ENCODE results near the gene RDX. TPM values are rescaled to one million over a fixed set of nuclear protein-coding genes. Genes with fewer than 3 reads are reported as not detected.

Gene RDX
- total and polyA plus RNA-seq, 2 of the 13 experiments (the other 11 are each of a cell fraction or from before 2014, with no cell fraction given): 20.7 to 63.1 TPM

GRCh38 chr11:110186867-110187266 lies 109.5 kb downstream of the RDX start:
- H3K79me2 ChIP-seq (ENCODE audit: insufficient read depth, low read length): no peaks in the 10 kb centered on the region
- H3K4me3 ChIP-seq (replicated peaks in 1 of 3; ENCODE audit: insufficient read depth in 1 of 3, low read depth in 2 of 3, low read length in 3 of 3): no peak overlapping the region
- no peak overlapping the region for H3K9ac ChIP-seq (ENCODE audit: insufficient read depth, low read depth, low read length)
- H3K4me1 ChIP-seq (ENCODE audit: insufficient read depth, low read length): no peaks in the 10 kb centered on the region
- FAIRE-seq: no peak
- H3K9me3 ChIP-seq (ENCODE audit: low read length): no peaks in the 10 kb centered on the region
- in situ Hi-C loops (cut with HindIII; ENCODE audit: extremely low pct_ligation_motif_present, low pct_unique_long_range_greater_than_20kb): no loop called here
- no peaks in the 10 kb centered on the region for H4K20me1 ChIP-seq (ENCODE audit: insufficient read depth, low read length)
- ChIA-PET POLR2A (no interaction called here), CTCF (ENCODE audit: low intra/inter-chr PET ratio, low total read pairs) (no interaction called here)
- no TSS peak for BruUV-seq (replicated peaks)
- ATAC-seq: no peak
- TF ChIP-seq NFIB (CRISPR knock-in tag; IDR thresholded peaks at IDR 0.05; ENCODE audit: borderline replicate concordance): no peak
- H3K27ac ChIP-seq (ENCODE audit: extremely low read length, insufficient read depth, low read length): no peak overlapping the region
- intact Hi-C loops (cut with micrococcal nuclease; ENCODE audit: unreplicated experiment): no loop called here
- no peak for DNase-seq (ENCODE audit: low spot score)
- H3K27me3 ChIP-seq (ENCODE audit: control insufficient read depth in 1 of 2, insufficient read depth in 2 of 2, low read length in 2 of 2): no peaks in the 10 kb centered on the region; a peak in 1 of 5 replicates
- no CpG with 5 or more reads among the region's 4 CpGs for WGBS (ENCODE audit: low lambda C conversion rate)
- H3K4me2 ChIP-seq (ENCODE audit: low read depth, low read length): no peak overlapping the region
- H3K36me3 ChIP-seq (replicated peaks in 1 of 2; ENCODE audit: control insufficient read depth in 1 of 2, insufficient read depth in 2 of 2, low read length in 2 of 2): no peaks in the 10 kb centered on the region
- no peak overlapping the region for H2AFZ ChIP-seq (ENCODE audit: low read length)

GRCh38 chr11:110186456-110186855 lies 110.0 kb downstream of the RDX start:
- FAIRE-seq: no peak
- TF ChIP-seq ZNF574 (CRISPR knock-in tag; IDR thresholded peaks at IDR 0.05) (no peak), ZNF776 (CRISPR knock-in tag; IDR thresholded peaks at IDR 0.05) (no peak), XRCC5 (optimal IDR thresholded peaks at IDR 0.05; ENCODE audit: low read length) (no peak), TERF1 (CRISPR knock-in tag; IDR thresholded peaks at IDR 0.05) (no peak)
- no peaks in the 10 kb centered on the region; a peak in 1 of 5 replicates for H3K27me3 ChIP-seq (ENCODE audit: control insufficient read depth in 1 of 2, insufficient read depth in 2 of 2, low read length in 2 of 2)
- ATAC-seq: no peak
- no peaks in the 10 kb centered on the region for H3K79me2 ChIP-seq (ENCODE audit: insufficient read depth, low read length)
- no peak for DNase-seq (ENCODE audit: low spot score)
- H3K27ac ChIP-seq (ENCODE audit: extremely low read length, insufficient read depth, low read length): no peak overlapping the region
- H3K4me3 ChIP-seq (replicated peaks in 1 of 3; ENCODE audit: insufficient read depth in 1 of 3, low read depth in 2 of 3, low read length in 3 of 3): no peak overlapping the region
- 80% methylated on average over 1 of the region's 5 CpGs for WGBS (ENCODE audit: low lambda C conversion rate)
- H3K36me3 ChIP-seq (replicated peaks in 1 of 2; ENCODE audit: control insufficient read depth in 1 of 2, insufficient read depth in 2 of 2, low read length in 2 of 2): no peaks in the 10 kb centered on the region
- H3K9ac ChIP-seq (ENCODE audit: insufficient read depth, low read depth, low read length): no peak overlapping the region
- no peak overlapping the region for H3K4me2 ChIP-seq (ENCODE audit: low read depth, low read length)
- H3K4me1 ChIP-seq (ENCODE audit: insufficient read depth, low read length): no peaks in the 10 kb centered on the region
- no peaks in the 10 kb centered on the region for H3K9me3 ChIP-seq (ENCODE audit: low read length)
- CTCF ChIA-PET (ENCODE audit: low intra/inter-chr PET ratio, low total read pairs): no interaction called here
- in situ Hi-C loops (cut with HindIII; ENCODE audit: extremely low pct_ligation_motif_present, low pct_unique_long_range_greater_than_20kb) (no loop called here), intact Hi-C loops (cut with micrococcal nuclease; ENCODE audit: unreplicated experiment) (no loop called here)
- H2AFZ ChIP-seq (ENCODE audit: low read length): no peak overlapping the region
- no TSS peak for BruUV-seq (replicated peaks)
- POLR2A ChIA-PET: no interaction called here
- H4K20me1 ChIP-seq (ENCODE audit: insufficient read depth, low read length): no peaks in the 10 kb centered on the region

Data from HepG2 (cell line).